Fibroblast of lung (primary cell): Measurements from ENCODE around the gene CASR.

Source experiments
- EZH2 ChIP-seq: IDR thresholded peaks from 2 replicates; pipeline ENCODE4 v1.5.1; 2012; ENCODE audit warnings: low read length, control low read depth, mild to moderate bottlenecking; ENCODE audit errors: missing control alignments
- TF ChIP-seq, protein P1 (sequence below), 2 donors: IDR thresholded peaks in 1 of 2; conservative IDR thresholded peaks in 1 of 2; 1 replicate in 1 of 2; 2 replicates in 1 of 2; pipeline ENCODE4 v1.5.1; 2011 to 2012; ENCODE audit warnings: low read length in 2 of 2, control low read depth in 1 of 2, inconsistent platforms in 1 of 2, low read depth in 1 of 2, mild to moderate bottlenecking in 1 of 2

GRCh38 chr3:122255757-122256439 is 72.4 kb downstream of the CASR start:
- TF ChIP-seq, protein P1, sequence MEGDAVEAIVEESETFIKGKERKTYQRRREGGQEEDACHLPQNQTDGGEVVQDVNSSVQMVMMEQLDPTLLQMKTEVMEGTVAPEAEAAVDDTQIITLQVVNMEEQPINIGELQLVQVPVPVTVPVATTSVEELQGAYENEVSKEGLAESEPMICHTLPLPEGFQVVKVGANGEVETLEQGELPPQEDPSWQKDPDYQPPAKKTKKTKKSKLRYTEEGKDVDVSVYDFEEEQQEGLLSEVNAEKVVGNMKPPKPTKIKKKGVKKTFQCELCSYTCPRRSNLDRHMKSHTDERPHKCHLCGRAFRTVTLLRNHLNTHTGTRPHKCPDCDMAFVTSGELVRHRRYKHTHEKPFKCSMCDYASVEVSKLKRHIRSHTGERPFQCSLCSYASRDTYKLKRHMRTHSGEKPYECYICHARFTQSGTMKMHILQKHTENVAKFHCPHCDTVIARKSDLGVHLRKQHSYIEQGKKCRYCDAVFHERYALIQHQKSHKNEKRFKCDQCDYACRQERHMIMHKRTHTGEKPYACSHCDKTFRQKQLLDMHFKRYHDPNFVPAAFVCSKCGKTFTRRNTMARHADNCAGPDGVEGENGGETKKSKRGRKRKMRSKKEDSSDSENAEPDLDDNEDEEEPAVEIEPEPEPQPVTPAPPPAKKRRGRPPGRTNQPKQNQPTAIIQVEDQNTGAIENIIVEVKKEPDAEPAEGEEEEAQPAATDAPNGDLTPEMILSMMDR (conservative IDR thresholded peaks at IDR 0.05 in 1 of 2, IDR thresholded peaks at IDR 0.05 in 1 of 2; ENCODE audit: low read depth in 1 of 2, low read length in 2 of 2) = no peak
- TF ChIP-seq EZH2 = no peak
